Neural cell (in vitro differentiated cells): Measurements from ENCODE around the gene GAREM2.

Experiments used
- EZH2 ChIP-seq: fragments of 200-600, 300-800 bp; shearing (Covaris generic), sonication (generic); IDR thresholded peaks from 2 replicates; pipeline ENCODE4 v1.6.1; 2014; ENCODE audit warnings: antibody characterized with exemption, low read length, borderline replicate concordance, mild to moderate bottlenecking; ENCODE audit not compliant: insufficient read depth, poor library complexity, severe bottlenecking
- POLR2AphosphoS5 ChIP-seq: IDR thresholded peaks from 2 replicates; pipeline ENCODE4 v1.6.1; 2012
- RAD21 ChIP-seq: fragments of 450-650 bp; conservative IDR thresholded peaks from 2 replicates; pipeline ENCODE4 v1.6.1; 2014; ENCODE audit warnings: antibody characterized with exemption, mild to moderate bottlenecking, moderate library complexity
- TF ChIP-seq, protein P1 (sequence below): fragments of 450-650 bp; IDR thresholded peaks from 2 replicates; pipeline ENCODE4 v1.5.1; 2014; ENCODE audit warnings: antibody characterized with exemption, mild to moderate bottlenecking, moderate library complexity; ENCODE audit not compliant: poor library complexity, severe bottlenecking
- TF ChIP-seq, protein P2 (sequence below): IDR thresholded peaks from 2 replicates; pipeline ENCODE4 v1.6.1; 2012; ENCODE audit warnings: borderline replicate concordance

DNA sequence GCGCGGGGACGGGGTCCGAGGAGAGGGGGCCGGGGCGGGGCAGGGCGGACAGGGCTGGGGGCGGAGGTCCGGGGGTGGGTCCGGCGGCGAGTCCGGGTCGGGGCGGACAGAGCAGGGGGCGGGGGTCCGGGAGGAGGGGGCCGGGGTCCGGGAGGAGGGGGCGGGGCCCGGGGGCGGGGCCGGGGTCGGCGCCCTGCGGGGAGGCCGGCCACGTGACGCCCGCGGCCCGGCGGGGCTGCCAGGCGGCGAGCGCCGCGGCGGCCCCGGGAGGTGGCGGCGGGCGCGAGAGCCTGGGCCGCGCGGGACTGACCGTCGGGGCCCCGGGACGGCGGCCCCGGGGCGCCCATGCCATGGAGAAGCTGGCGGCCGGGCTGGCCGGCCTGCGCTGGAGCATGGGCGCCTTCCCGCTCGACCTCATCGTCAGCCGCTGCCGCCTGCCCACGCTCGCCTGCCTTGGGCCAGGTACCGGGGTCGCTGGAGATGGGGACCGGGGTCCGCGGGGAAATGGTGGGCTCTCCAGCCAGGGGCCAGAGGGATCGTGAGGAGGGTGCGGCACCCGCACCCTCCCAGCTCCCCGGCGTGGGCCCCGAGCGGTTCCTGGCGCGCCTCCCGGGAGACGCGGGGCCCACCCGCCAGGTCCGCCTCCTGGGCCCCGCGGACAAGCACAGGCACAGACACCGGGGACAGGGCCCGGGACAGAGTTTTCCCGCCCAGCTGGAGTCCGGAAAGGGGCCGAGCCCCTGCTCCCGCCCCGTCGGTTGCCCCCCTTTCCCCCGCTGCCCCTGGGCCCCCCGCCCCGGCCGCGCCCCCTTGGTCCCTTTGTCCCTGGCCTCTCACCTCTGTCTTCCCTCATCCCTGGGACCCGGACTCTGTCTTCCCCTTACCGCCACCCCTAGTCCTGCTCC lies at the start of gene GAREM2:
- TF ChIP-seq, protein P1, sequence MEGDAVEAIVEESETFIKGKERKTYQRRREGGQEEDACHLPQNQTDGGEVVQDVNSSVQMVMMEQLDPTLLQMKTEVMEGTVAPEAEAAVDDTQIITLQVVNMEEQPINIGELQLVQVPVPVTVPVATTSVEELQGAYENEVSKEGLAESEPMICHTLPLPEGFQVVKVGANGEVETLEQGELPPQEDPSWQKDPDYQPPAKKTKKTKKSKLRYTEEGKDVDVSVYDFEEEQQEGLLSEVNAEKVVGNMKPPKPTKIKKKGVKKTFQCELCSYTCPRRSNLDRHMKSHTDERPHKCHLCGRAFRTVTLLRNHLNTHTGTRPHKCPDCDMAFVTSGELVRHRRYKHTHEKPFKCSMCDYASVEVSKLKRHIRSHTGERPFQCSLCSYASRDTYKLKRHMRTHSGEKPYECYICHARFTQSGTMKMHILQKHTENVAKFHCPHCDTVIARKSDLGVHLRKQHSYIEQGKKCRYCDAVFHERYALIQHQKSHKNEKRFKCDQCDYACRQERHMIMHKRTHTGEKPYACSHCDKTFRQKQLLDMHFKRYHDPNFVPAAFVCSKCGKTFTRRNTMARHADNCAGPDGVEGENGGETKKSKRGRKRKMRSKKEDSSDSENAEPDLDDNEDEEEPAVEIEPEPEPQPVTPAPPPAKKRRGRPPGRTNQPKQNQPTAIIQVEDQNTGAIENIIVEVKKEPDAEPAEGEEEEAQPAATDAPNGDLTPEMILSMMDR, result no peak
- TF ChIP-seq EZH2, result no peak
- no peak for TF ChIP-seq POLR2AphosphoS5
- TF ChIP-seq RAD21, result no peak
- TF ChIP-seq, protein P2, sequence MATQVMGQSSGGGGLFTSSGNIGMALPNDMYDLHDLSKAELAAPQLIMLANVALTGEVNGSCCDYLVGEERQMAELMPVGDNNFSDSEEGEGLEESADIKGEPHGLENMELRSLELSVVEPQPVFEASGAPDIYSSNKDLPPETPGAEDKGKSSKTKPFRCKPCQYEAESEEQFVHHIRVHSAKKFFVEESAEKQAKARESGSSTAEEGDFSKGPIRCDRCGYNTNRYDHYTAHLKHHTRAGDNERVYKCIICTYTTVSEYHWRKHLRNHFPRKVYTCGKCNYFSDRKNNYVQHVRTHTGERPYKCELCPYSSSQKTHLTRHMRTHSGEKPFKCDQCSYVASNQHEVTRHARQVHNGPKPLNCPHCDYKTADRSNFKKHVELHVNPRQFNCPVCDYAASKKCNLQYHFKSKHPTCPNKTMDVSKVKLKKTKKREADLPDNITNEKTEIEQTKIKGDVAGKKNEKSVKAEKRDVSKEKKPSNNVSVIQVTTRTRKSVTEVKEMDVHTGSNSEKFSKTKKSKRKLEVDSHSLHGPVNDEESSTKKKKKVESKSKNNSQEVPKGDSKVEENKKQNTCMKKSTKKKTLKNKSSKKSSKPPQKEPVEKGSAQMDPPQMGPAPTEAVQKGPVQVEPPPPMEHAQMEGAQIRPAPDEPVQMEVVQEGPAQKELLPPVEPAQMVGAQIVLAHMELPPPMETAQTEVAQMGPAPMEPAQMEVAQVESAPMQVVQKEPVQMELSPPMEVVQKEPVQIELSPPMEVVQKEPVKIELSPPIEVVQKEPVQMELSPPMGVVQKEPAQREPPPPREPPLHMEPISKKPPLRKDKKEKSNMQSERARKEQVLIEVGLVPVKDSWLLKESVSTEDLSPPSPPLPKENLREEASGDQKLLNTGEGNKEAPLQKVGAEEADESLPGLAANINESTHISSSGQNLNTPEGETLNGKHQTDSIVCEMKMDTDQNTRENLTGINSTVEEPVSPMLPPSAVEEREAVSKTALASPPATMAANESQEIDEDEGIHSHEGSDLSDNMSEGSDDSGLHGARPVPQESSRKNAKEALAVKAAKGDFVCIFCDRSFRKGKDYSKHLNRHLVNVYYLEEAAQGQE, result no peak
